Activated CD4-positive, alpha-beta memory T cell treated with anti-CD3 and anti-CD28 coated beads for 36 hours (primary cell): ENCODE measurements around the gene ITGAX. TPM values are rescaled to one million over a fixed set of nuclear protein-coding genes. Genes with fewer than 3 reads are reported as not detected.
A peak's percentile ranks its signal among the peaks of the same experiment; 100 is the strongest.

Experiments
- CTCF ChIA-PET: fragments of 350-600 bp; sonication (Branson Sonifier 250); formaldehyde crosslinking; loops from one replicate; lab custom pipeline; 2021; ENCODE audit warnings: antibody characterized with exemption, inconsistent platforms; lab: Charles Lee
- POLR2A ChIA-PET: fragments of 350-600 bp; sonication (Branson Sonifier 250); formaldehyde crosslinking; loops from one replicate; lab custom pipeline; 2021; ENCODE audit warnings: antibody characterized with exemption; lab: Charles Lee
- DNase-seq: peaks from one replicate; pipeline ENCODE4 v3.0.0-alpha.2; 2020
- H3K27ac Mint-ChIP-seq: one replicate; pipeline ENCODE4 v1.8.0; 2021; ENCODE audit warnings: mixed read lengths
- H3K27me3 Mint-ChIP-seq: one replicate; pipeline ENCODE4 v1.8.0; 2021; ENCODE audit warnings: mixed read lengths
- H3K36me3 Mint-ChIP-seq: one replicate; pipeline ENCODE4 v1.8.0; 2021; ENCODE audit warnings: mixed read lengths
- H3K4me1 Mint-ChIP-seq: one replicate; pipeline ENCODE4 v1.8.0; 2021; ENCODE audit warnings: low read depth, mixed read lengths
- H3K4me3 Mint-ChIP-seq: one replicate; pipeline ENCODE4 v1.8.0; 2021; ENCODE audit warnings: mild to moderate bottlenecking, mixed read lengths
- H3K9me3 Mint-ChIP-seq: one replicate; pipeline ENCODE4 v1.8.0; 2021; ENCODE audit warnings: mixed read lengths
- intact Hi-C: fragments of 100-400 bp; cut with micrococcal nuclease; formaldehyde crosslinking; loops from one replicate; pipeline ENCODE4 v1.15.1; 2023
- total RNA-seq, 2 experiments: library from RNA; stranded (reverse); gene quantifications; one replicate each; pipeline ENCODE4 v1.2.3, GENCODE V29; 2021

ITGAX gene
- total RNA-seq, 2 experiments from 2014 or later: 30.3 to 32.9 TPM

DNA sequence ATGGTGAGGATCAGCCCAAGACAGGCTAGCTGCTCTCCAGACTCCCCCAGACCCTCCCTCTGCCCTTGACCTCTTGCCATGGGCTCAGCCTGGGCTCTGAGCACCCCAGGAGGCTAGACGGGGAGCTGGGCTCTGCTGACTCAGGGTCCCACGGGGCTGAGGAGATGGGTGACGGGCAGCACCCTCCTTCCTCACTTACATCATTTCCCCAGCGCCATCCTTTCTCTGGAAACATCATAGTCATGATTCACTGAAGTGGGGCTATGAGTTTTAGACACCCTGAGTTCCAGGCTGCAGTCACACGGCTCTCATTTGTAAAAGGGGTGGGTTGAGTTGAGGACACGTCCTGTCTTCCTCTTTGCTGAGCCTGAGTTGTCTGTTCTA lies 3.0 kb upstream of the ITGAX start:
- ChIA-PET CTCF (no interaction called here), POLR2A (no interaction called here)
- DNase-seq: peak; percentile 76
- intact Hi-C loops: loop anchor here (5.0 kb wide), 1 partner anchor 150 kb away; the partner anchor contains the start of gene PYCARD
- peaks cover 12% of the 10 kb centered on the region for H3K27me3 Mint-ChIP-seq
- no peak overlapping the region for H3K4me3 Mint-ChIP-seq
- no peaks in the 10 kb centered on the region for H3K9me3 Mint-ChIP-seq
- peak overlapping the region; percentile 87 for H3K27ac Mint-ChIP-seq
- H3K4me1 Mint-ChIP-seq: peaks cover 35% of the 10 kb centered on the region
- H3K36me3 Mint-ChIP-seq: no peaks in the 10 kb centered on the region

DNA sequence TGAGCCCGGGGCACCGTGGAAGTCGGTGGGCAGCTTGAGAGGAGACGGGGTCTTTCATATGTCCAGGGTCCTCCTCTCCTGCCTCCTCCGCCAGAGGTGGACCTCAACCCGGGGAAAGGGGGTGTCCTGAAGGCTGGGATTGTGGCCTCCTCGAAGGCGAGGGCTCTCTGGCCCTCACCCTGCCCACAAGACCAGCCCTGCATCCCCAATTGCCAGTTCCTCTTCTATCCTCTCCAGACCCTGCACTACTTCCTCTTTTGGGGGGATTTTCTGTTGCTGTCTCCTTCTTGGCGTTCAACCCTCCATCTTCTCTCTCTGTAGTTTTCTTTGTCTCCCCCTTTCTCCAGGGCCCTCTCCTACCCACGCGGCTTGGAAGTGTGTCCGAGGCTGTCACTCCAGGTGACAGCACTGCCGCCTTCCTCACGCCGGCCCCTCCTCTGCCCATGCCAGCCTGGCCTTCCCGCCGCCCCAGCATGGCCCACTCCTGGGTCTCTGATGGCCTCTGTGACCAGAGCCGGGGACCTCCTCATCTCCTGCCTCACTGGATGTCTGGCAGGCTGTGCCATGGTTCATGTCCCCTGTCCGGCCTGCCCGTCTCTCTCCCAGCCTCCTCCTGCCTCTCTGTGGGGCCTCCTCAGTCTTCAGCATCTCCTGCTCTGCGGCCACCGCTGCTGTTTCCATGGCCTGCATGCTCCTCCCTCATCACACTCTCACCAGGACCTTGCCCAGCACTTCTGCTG lies 2.4 kb upstream of the ITGAX start:
- peaks cover 12% of the 10 kb centered on the region for H3K27me3 Mint-ChIP-seq
- peaks cover 2% of the 10 kb centered on the region for H3K36me3 Mint-ChIP-seq
- ChIA-PET CTCF (interaction anchor here (0.5 kb wide), 1 partner anchor 85 kb away, joined by 3 read pairs; no protein-coding TSS in a partner anchor), POLR2A (no interaction called here)
- DNase-seq: no peak
- H3K4me3 Mint-ChIP-seq: no peak overlapping the region
- peaks cover 38% of the 10 kb centered on the region for H3K4me1 Mint-ChIP-seq
- peak overlapping the region; percentile 87 for H3K27ac Mint-ChIP-seq
- intact Hi-C loops: loop anchor here (5.0 kb wide), 1 partner anchor 150 kb away; the partner anchor contains the start of gene PYCARD
- H3K9me3 Mint-ChIP-seq: no peaks in the 10 kb centered on the region

DNA sequence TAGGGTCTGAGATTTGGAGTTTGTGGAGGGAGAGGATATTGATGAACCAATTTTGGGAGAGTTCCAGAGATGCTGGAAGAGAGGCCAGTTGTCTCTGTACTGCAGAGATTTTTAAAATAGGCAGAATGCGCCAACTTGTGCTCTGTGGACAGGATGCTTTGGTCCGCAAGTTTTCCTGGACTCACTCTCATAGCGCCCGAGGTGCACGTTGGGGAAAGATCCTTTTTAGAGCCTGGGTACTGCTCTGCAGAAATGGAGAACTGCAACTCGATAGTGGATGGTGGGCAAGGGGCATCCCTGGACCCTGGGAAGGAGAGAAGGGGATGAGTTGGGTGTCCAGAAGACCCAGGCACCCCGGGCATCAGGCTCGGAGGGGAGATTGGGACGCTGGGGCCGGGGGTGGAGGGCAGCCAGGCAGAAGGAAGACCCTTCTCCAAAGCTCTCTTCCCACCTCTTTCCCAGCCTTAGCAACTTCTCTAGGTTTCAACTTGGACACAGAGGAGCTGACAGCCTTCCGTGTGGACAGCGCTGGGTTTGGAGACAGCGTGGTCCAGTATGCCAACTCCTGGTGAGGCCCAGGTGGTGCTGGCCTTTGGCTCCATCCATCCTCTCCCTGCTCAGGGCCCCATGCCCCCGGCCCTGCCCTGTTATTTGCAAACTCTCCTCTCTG lies 590 bp downstream of the ITGAX start:
- no peaks in the 10 kb centered on the region for H3K9me3 Mint-ChIP-seq
- H3K27ac Mint-ChIP-seq: peak overlapping the region; percentile 80
- H3K4me3 Mint-ChIP-seq: peak overlapping the region; percentile 65
- peaks cover 3% of the 10 kb centered on the region for H3K27me3 Mint-ChIP-seq
- peaks cover 41% of the 10 kb centered on the region for H3K4me1 Mint-ChIP-seq
- ChIA-PET POLR2A (no interaction called here), CTCF (no interaction called here)
- intact Hi-C loops: loop anchor here (2.0 kb wide), 3 partner anchors 65 to 519 kb away; no protein-coding TSS in a partner anchor
- no peak for DNase-seq
- H3K36me3 Mint-ChIP-seq: peaks cover 2% of the 10 kb centered on the region

DNA sequence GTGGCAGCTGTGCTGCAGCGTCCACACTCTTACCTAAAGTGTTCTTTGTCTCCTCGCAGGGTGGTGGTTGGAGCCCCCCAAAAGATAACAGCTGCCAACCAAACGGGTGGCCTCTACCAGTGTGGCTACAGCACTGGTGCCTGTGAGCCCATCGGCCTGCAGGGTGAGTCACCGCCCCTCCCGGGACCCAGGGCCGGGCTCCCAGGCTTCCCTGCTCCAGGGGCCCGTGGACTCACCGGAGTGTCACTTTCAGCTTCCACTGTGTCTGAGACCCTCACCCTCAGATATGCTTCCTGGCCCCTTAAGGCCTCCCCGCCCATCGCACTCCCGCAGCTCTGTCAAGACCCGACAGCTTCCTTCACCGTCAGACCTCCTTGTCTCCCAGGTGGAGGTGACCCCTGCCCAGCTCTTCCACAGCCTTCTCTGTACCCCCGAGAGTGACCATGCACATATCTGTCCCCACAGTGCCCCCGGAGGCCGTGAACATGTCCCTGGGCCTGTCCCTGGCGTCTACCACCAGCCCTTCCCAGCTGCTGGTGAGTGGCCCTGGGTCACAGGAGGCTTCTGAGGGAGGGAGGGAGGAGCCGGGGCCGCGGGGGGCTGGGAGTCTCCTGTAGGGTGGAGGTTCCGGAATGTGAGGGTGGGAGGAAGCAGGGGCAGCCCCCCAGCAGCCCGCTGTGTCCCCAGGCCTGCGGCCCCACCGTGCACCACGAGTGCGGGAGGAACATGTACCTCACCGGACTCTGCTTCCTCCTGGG lies 1.8 kb downstream of the ITGAX start:
- Mint-ChIP-seq H3K9me3 (no peaks in the 10 kb centered on the region), H3K36me3 (peaks cover 2% of the 10 kb centered on the region), H3K4me1 (peaks cover 39% of the 10 kb centered on the region), H3K4me3 (no peak overlapping the region), H3K27ac (no peak overlapping the region), H3K27me3 (peaks cover 2% of the 10 kb centered on the region)
- CTCF ChIA-PET: no interaction called here
- DNase-seq: no peak
- POLR2A ChIA-PET: no interaction called here
- intact Hi-C loops: no loop called here

DNA sequence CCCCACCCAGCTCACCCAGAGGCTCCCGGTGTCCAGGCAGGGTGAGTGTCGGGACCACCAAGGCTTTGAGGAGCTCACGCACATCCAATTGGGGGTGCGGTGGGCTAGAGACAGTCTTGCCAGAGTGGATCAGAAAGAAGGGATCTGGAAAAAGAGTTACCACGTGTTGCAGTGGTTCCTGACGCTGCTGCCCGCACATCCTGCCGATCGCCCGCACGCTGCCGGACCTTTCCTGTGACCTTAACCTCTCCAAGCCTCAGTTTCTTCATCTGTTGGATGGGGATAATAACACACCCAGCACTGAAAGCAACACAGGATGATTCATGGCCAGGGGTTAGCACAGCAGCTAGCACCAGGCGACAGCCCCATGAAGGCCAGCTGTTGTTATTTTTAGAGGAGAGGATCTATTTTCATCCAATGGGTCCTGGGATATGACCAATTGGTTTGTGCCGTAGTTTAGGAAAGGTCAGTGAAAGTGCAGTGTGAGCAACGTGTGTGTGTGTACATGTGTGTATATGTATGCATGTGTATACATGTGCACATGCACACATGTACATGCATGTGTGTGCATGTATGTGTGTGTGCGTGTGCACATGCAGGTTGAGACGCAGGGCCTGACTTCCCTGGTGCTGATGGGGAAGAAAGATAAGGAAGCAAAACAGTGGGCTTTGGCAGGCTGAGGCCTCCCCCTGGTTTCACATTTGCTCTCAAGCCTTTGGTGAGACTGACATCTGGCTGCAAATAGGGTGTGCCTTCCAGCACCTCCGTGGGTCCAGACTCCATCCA lies 2.5 kb downstream of the ITGAX start:
- POLR2A ChIA-PET: no interaction called here
- CTCF ChIA-PET: interaction anchor here (1.0 kb wide), 1 partner anchor 8 kb away, joined by 3 read pairs; no protein-coding TSS in a partner anchor

DNA sequence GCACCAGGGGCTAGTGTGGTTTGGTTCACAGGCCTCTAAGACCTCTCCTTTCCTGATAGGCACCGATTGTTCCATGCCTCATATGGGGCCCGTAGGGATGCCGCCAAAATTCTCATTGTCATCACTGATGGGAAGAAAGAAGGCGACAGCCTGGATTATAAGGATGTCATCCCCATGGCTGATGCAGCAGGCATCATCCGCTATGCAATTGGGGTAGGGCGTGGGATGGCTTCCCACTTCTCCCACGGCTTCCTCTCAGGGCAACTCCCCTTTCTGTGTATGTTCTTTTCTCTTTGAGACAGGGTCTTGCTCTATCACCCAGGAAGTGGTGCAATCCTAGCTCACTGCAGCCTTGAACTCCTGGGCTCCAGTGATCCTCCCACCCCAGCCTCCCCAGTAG lies 5.3 kb downstream of the ITGAX start:
- POLR2A ChIA-PET: no interaction called here
- intact Hi-C loops: no loop called here

More for the DNA sequence above, 2.5 kb downstream of the ITGAX start:
- Mint-ChIP-seq H3K9me3 (no peaks in the 10 kb centered on the region), H3K4me1 (peaks cover 31% of the 10 kb centered on the region), H3K36me3 (peaks cover 2% of the 10 kb centered on the region), H3K4me3 (no peak overlapping the region), H3K27me3 (no peaks in the 10 kb centered on the region), H3K27ac (no peak overlapping the region)
- no peak for DNase-seq
- intact Hi-C loops: no loop called here

DNA sequence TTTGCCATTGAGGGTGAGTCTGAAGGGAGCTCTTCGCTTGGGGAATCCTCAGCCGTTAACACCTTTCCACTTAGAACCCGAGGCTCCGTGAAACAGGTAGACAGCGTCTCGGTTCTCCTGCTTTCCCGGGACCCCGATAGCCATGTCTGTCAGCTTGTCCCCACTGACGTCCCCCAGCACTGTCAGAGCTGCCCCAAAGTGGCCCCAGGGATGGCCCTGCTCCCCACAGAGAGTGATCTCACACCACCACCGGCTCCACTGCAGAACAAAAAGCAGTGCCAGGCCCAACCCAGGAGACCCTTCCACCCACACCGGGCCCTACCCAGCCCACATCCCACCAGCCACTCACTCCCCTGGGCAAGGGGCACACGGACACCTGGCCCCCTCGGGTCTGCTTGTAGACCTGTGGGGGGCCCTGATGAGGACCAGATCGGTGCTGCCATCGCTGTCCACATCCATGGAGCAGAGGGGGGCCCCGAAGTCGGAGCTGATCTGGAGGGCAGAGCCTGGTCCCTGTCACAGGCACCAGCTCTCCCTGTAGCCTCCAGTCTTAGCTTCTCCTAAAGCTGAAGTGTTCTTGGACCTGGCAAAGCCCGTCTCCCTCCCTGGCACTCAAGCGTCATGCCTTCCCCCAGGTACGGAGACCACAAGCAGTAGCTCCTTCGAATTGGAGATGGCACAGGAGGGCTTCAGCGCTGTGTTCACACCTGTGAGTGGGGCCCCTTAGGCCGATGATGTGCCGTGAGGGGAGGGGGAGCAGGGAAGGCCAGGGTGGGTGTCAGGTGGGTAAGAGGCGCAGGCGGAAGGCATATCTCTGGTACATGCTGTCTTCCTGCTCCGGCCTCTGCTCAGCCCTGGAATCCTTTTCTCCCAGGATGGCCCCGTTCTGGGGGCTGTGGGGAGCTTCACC lies 6.5 kb downstream of the ITGAX start:
- ChIA-PET CTCF (interaction anchor here (0.8 kb wide), 1 partner anchor 21 kb away, joined by 4 read pairs; no protein-coding TSS in a partner anchor), POLR2A (no interaction called here)
- intact Hi-C loops: no loop called here
- Mint-ChIP-seq H3K4me3 (no peak overlapping the region), H3K36me3 (peaks cover 2% of the 10 kb centered on the region), H3K27ac (no peak overlapping the region), H3K4me1 (peaks cover 7% of the 10 kb centered on the region), H3K27me3 (no peaks in the 10 kb centered on the region), H3K9me3 (no peaks in the 10 kb centered on the region)
- DNase-seq: no peak

More for the DNA sequence above, 5.3 kb downstream of the ITGAX start:
- no peak for DNase-seq
- H3K9me3 Mint-ChIP-seq: no peaks in the 10 kb centered on the region
- H3K27ac Mint-ChIP-seq: no peak overlapping the region
- peaks cover 2% of the 10 kb centered on the region for H3K36me3 Mint-ChIP-seq
- H3K4me3 Mint-ChIP-seq: no peak overlapping the region
- peaks cover 9% of the 10 kb centered on the region for H3K4me1 Mint-ChIP-seq
- CTCF ChIA-PET: no interaction called here
- no peaks in the 10 kb centered on the region for H3K27me3 Mint-ChIP-seq

DNA sequence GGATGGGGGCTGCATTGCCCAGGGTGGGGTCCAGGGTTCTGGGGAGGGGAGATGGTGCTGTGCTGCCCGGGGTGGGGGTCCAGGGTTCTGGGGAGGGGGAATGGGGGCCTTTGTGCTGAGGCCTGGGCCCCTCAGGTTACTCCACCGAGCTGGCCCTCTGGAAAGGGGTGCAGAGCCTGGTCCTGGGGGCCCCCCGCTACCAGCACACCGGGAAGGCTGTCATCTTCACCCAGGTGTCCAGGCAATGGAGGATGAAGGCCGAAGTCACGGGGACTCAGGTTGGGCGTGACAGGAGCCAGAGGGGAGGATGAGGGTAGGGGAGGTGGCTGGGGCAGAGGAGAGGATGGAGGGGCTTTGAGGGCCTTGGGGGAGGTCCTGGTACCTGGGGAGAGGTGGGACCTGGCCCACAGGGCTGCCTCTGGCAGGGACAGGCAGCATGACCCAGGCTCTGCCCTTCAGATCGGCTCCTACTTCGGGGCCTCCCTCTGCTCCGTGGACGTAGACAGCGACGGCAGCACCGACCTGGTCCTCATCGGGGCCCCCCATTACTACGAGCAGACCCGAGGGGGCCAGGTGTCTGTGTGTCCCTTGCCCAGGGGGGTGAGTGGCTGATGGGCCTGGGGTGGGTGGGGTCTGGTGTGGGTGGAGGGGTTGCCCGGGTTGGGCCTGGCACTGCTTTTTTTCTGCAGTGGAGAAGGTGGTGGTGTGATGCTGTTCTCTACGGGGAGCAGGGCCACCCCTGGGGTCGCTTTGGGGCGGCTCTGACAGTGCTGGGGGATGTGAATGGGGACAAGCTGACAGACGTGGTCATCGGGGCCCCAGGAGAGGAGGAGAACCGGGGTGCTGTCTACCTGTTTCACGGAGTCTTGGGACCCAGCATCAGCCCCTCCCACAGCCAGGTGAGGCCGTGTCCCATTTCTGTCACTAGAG lies 7.8 kb downstream of the ITGAX start:
- ChIA-PET POLR2A (no interaction called here), CTCF (no interaction called here)
- no peak for DNase-seq
- Mint-ChIP-seq H3K4me3 (no peak overlapping the region), H3K27me3 (no peaks in the 10 kb centered on the region), H3K9me3 (no peaks in the 10 kb centered on the region), H3K36me3 (no peaks in the 10 kb centered on the region), H3K27ac (no peak overlapping the region), H3K4me1 (peaks cover 8% of the 10 kb centered on the region)
- intact Hi-C loops: no loop called here

DNA sequence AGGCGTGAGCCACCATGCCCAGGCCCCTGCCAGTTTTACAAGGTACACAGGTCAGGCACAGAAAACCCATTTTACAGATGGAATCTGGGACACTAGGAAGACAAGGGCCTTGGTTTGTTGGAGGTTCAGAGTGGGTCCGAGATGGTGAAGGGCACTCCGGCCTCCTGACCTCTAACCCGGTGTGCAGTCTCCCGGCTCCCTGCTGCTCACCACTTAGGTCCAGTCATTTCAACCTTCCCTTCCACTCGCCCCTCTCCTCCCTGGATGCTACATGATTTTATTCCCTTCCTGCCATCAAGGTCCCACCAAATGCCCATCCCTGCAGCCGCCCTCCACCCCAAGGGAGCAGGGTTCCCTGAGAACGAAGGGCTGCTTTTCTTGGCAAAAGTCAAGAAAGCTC lies 8.7 kb downstream of the ITGAX start:
- H3K4me3 Mint-ChIP-seq: no peak overlapping the region
- H3K9me3 Mint-ChIP-seq: no peaks in the 10 kb centered on the region
- peaks cover 6% of the 10 kb centered on the region for H3K4me1 Mint-ChIP-seq
- H3K27me3 Mint-ChIP-seq: no peaks in the 10 kb centered on the region
- H3K27ac Mint-ChIP-seq: no peak overlapping the region
- ChIA-PET POLR2A (no interaction called here), CTCF (no interaction called here)
- no peaks in the 10 kb centered on the region for H3K36me3 Mint-ChIP-seq
- DNase-seq: no peak
- intact Hi-C loops: no loop called here

DNA sequence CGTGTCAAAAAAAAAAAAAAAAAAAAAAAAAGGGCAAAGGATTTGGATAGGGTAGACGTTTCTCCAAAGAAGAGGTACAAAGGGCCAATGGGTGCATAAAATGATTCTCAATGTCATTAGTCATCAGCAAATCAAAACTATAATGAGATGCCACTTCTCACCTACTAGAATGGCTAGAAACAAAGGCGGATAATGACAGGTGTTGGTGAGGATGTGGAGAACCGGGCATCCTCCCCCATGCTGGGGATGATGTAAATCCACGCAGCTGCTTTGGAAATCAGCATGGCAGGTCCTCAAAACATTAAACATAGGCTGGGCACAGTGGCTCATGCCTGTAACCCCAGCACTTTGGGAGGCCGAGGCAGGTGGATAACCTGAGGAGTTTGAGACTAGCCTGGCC lies 9.4 kb downstream of the ITGAX start:
- Mint-ChIP-seq H3K4me3 (no peak overlapping the region), H3K27me3 (no peaks in the 10 kb centered on the region), H3K9me3 (no peaks in the 10 kb centered on the region), H3K27ac (no peak overlapping the region), H3K4me1 (peaks cover 6% of the 10 kb centered on the region), H3K36me3 (no peaks in the 10 kb centered on the region)
- no peak for DNase-seq
- ChIA-PET CTCF (no interaction called here), POLR2A (no interaction called here)
- intact Hi-C loops: no loop called here
